Stimulated activated CD4-positive, alpha-beta T cell treated with anti-CD3 and anti-CD28 coated beads, TNF-alpha, amount 100 ng/mL, for 24 hours (primary cell): Measurements from ENCODE around the gene DAPK2.
"Not testable (repeated sequence)": the region's sequence is repeated elsewhere in the genome, so short reads cannot be mapped to it uniquely, and the experiment has no call there.

Experiments
- DNase-seq, 3 experiments: peaks; one replicate each; pipeline ENCODE4 v3.0.0-alpha.2; 2020; ENCODE audit warnings: low read depth in 3 of 3

Gene DAPK2

GRCh38 chr15:63915873-63916771, 130.2 kb downstream of the DAPK2 start:
- no peak for DNase-seq

- no peak for DNase-seq
Observed at GRCh38 chr15:63915209-63915872, 130.9 kb downstream of the DAPK2 start.

GRCh38 chr15:63913786-63914315, 132.4 kb downstream of the DAPK2 start:
- DNase-seq: no peak

- DNase-seq: no peak
Observed at GRCh38 chr15:63913336-63913735, 132.9 kb downstream of the DAPK2 start.

- DNase-seq: no peak
Observed at GRCh38 chr15:63912061-63912615, 134.1 kb downstream of the DAPK2 start.

- no peak for DNase-seq
Observed at GRCh38 chr15:63911160-63911559, 135.1 kb downstream of the DAPK2 start.

- DNase-seq: no peak
Observed at GRCh38 chr15:63909819-63910437, 136.4 kb downstream of the DAPK2 start.

GRCh38 chr15:63908991-63909390, 137.3 kb downstream of the DAPK2 start:
- no peak for DNase-seq

GRCh38 chr15:63908281-63908680, 138.0 kb downstream of the DAPK2 start:
- DNase-seq: no peak

- DNase-seq: no peak
Observed at GRCh38 chr15:63907521-63907920, 138.8 kb downstream of the DAPK2 start.

- no peak for DNase-seq
Observed at GRCh38 chr15:63906266-63906584, 140.1 kb downstream of the DAPK2 start.

GRCh38 chr15:63905558-63906265, 140.6 kb downstream of the DAPK2 start:
- no peak for DNase-seq

- no peak for DNase-seq
Observed at GRCh38 chr15:63905131-63905530, 141.2 kb downstream of the DAPK2 start.

GRCh38 chr15:63904042-63904441, 142.2 kb downstream of the DAPK2 start:
- DNase-seq: no peak

- DNase-seq: no peak
Observed at GRCh38 chr15:63902671-63903035, 143.6 kb downstream of the DAPK2 start.

GRCh38 chr15:63901912-63902670, 144.2 kb downstream of the DAPK2 start:
- DNase-seq: no peak

- DNase-seq: no peak
Observed at GRCh38 chr15:63900306-63900705, 146.0 kb downstream of the DAPK2 start.

- DNase-seq: not testable (repeated sequence)
Observed at GRCh38 chr15:63899606-63900005, 146.7 kb downstream of the DAPK2 start.

GRCh38 chr15:63899193-63899592, 147.1 kb downstream of the DAPK2 start:
- no peak for DNase-seq

- DNase-seq: no peak
Observed at GRCh38 chr15:63896336-63897115, 149.8 kb downstream of the DAPK2 start.
